Measurements from ENCODE around the gene SMIM44.

- TF ChIP-seq, protein P1, sequence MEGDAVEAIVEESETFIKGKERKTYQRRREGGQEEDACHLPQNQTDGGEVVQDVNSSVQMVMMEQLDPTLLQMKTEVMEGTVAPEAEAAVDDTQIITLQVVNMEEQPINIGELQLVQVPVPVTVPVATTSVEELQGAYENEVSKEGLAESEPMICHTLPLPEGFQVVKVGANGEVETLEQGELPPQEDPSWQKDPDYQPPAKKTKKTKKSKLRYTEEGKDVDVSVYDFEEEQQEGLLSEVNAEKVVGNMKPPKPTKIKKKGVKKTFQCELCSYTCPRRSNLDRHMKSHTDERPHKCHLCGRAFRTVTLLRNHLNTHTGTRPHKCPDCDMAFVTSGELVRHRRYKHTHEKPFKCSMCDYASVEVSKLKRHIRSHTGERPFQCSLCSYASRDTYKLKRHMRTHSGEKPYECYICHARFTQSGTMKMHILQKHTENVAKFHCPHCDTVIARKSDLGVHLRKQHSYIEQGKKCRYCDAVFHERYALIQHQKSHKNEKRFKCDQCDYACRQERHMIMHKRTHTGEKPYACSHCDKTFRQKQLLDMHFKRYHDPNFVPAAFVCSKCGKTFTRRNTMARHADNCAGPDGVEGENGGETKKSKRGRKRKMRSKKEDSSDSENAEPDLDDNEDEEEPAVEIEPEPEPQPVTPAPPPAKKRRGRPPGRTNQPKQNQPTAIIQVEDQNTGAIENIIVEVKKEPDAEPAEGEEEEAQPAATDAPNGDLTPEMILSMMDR (conservative IDR thresholded peaks at IDR 0.05), result no peak
- TF ChIP-seq ZFX (IDR thresholded peaks at IDR 0.05), result no peak
Observed at GRCh38 chr19:3522421-3523360, 39.5 kb upstream of the SMIM44 start.

All from C4-2B (cell line).